K562 (cell line): ENCODE results near the gene HMOX2. TPM values are rescaled to one million over a fixed set of nuclear protein-coding genes. Genes with fewer than 3 reads are reported as not detected.

Source experiments
- RAD21 ChIP-seq, 2 experiments: fragments of 250-450 bp in 1 of 2; fragments of 450-650 bp in 1 of 2; sonication (Bioruptor Pico) in 1 of 2; formaldehyde crosslinking in 1 of 2; IDR thresholded peaks in 1 of 2; conservative IDR thresholded peaks in 1 of 2; 2 replicates each; pipeline versions ENCODE4 v1.4.0 to v1.8.0; 2020 to 2022; ENCODE audit warnings: mild to moderate bottlenecking in 2 of 2, moderate library complexity in 1 of 2
- TCF3 ChIP-seq: sonication (generic); formaldehyde crosslinking; IDR thresholded peaks from 2 replicates; pipeline ENCODE4 v1.4.0; 2020; ENCODE audit warnings: mild to moderate bottlenecking, missing genetic modification reagents
- polyA plus RNA-seq, 8 experiments: library from polyadenylated mRNA; depleted of rRNA in 4 of 8; stranded (reverse) in 5 of 8; unstranded in 3 of 8; fragments of >200 nt; fragmentation: Nextera tagmentation in 2 of 8; fragmentation: Illumina TruSeq in 1 of 8; extraction: Ambion mirVana in 2 of 8; extraction: Trizol in 1 of 8; gene quantifications; 2 replicates each; pipeline versions ENCODE4 v1.2.1 to v1.2.3, GENCODE V29; 2011 to 2014; ENCODE audit warnings: inconsistent platforms in 1 of 8, missing spikeins in 1 of 8
- total RNA-seq, 7 experiments: library from RNA; depleted of rRNA in 6 of 7; stranded (reverse); fragments of >200 nt in 6 of 7; fragmentation: Illumina TruSeq in 2 of 7; extraction: Trizol in 2 of 7; gene quantifications; 2 replicates each; pipeline versions ENCODE4 v1.2.1 to v1.2.3, GENCODE V29; 2011 to 2021; ENCODE audit warnings: low replicate concordance in 1 of 7
- TF ChIP-seq, protein P1 (sequence below), 2 experiments: fragments of 450-650 bp in 1 of 2; sonication (generic) in 1 of 2; formaldehyde crosslinking in 1 of 2; IDR thresholded peaks; 2 replicates each; pipeline versions ENCODE4 v1.7.1 to v1.9.0; 2016 to 2022; ENCODE audit warnings: inconsistent platforms in 1 of 2, mild to moderate bottlenecking in 1 of 2, missing genetic modification reagents in 1 of 2

Gene HMOX2
- total and polyA plus RNA-seq, 9 of the 15 experiments (the other 6 are each of a cell fraction or from before 2014, with no cell fraction given), result 26.8 to 87.4 (median 57.4) TPM

DNA sequence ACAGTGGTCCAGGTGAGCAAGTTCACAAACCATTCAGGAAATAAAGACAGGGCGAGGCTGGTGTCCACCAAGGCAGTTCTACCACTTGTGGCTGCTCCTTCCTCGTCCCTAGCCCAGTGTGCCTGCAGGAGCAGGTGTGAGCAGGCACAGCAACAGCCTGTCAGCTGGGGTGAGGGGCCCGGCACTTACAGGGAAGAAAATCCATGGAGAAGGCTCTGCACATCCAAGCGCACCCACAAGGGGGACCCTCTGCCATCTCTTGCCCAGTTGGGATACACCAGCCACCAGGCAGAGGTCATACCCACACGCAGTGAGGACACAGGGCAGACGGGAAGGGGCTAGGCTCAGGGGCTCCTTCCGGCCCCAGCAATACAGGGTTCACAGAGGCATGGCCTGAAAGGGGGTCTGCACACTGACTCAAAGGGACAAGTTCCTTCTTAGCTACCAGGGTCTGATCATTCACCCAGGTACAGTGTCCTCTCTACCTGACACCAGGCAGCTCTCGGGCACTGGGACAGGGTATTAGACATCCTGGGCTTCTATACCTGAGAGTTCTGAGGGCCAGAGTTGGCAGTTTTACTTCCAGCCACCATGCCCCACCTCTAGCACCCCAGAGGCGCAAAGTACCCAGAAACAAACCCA, 35.4 kb downstream of the HMOX2 start (continued):
- TF ChIP-seq, protein P1, sequence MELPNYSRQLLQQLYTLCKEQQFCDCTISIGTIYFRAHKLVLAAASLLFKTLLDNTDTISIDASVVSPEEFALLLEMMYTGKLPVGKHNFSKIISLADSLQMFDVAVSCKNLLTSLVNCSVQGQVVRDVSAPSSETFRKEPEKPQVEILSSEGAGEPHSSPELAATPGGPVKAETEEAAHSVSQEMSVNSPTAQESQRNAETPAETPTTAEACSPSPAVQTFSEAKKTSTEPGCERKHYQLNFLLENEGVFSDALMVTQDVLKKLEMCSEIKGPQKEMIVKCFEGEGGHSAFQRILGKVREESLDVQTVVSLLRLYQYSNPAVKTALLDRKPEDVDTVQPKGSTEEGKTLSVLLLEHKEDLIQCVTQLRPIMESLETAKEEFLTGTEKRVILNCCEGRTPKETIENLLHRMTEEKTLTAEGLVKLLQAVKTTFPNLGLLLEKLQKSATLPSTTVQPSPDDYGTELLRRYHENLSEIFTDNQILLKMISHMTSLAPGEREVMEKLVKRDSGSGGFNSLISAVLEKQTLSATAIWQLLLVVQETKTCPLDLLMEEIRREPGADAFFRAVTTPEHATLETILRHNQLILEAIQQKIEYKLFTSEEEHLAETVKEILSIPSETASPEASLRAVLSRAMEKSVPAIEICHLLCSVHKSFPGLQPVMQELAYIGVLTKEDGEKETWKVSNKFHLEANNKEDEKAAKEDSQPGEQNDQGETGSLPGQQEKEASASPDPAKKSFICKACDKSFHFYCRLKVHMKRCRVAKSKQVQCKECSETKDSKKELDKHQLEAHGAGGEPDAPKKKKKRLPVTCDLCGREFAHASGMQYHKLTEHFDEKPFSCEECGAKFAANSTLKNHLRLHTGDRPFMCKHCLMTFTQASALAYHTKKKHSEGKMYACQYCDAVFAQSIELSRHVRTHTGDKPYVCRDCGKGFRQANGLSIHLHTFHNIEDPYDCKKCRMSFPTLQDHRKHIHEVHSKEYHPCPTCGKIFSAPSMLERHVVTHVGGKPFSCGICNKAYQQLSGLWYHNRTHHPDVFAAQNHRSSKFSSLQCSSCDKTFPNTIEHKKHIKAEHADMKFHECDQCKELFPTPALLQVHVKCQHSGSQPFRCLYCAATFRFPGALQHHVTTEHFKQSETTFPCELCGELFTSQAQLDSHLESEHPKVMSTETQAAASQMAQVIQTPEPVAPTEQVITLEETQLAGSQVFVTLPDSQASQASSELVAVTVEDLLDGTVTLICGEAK (IDR thresholded peaks at IDR 0.05), result no peak
- TF ChIP-seq, protein P1 (CRISPR knock-in tag; IDR thresholded peaks at IDR 0.05), result no peak
- TF ChIP-seq RAD21 (CRISPR knock-in tag; conservative IDR thresholded peaks at IDR 0.05 in 1 of 2, IDR thresholded peaks at IDR 0.05 in 1 of 2) (peak in 1 of 2 experiments; percentile 43; a peak in 3 of 4 replicates), TCF3 (no peak)
